Cerebellar cortex (tissue), 1 donor: ENCODE data around the gene PSD.
"Not testable (repeated sequence)": the region's sequence is repeated elsewhere in the genome, so short reads cannot be mapped to it uniquely, and the experiment has no call there.

Source experiments
- DNase-seq: peaks from one replicate; pipeline ENCODE4 v3.0.0-alpha.2; 2015; ENCODE audit warnings: low spot score

Gene PSD

GRCh38 chr10:102418622-102419268 lies at the start of gene PSD:
TSS of gene PSD (minus strand) at chr10:102418785. CDS start at chr10:102417038, 1,747 bp downstream.
- DNase-seq, result peak; percentile 44

GRCh38 chr10:102467971-102468438 lies 49.4 kb upstream of the PSD start:
- DNase-seq, result no peak

DNA sequence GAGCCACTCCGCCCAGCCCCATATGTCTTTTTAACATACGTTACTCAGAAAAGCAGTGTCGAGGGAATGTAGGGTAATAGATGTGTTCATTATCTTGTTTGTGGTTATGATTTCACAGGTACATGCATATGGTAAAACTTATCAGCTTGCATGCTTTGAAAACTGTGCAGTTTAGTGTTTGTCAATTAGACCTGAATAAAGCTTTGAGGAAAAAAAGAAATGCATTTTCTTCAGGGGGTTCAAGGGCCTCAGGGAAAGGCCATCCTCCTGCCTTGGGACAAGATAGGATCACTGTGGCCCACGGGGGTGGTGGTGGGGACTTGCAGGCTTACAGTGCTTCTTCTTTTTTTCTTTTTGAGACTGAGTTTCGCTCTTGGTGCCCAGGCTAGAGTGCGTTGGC lies 48.7 kb upstream of the PSD start:
- no peak for DNase-seq

- no peak for DNase-seq
These were observed 46.9 kb upstream of the PSD start for GRCh38 chr10:102465466-102465865.

DNA sequence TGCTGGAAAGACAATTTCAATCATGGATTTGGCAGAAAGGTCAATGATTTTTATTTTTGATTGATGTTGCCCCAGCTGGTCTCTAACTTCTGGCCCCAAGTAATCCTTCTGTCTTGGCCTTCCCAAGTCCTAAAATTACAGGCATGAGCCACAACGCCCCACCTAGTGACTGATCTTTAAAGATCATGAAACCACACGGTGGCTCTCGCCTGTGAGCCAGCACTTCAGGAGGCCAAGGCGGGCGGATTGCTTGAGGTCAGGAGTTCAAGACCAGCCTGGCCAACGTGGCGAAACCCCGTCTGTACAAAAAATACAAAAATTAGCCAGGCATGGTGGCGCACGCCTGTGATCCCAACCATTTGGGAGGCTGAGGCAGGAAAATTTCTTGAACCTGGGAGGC lies 45.4 kb upstream of the PSD start:
- no peak for DNase-seq

DNA sequence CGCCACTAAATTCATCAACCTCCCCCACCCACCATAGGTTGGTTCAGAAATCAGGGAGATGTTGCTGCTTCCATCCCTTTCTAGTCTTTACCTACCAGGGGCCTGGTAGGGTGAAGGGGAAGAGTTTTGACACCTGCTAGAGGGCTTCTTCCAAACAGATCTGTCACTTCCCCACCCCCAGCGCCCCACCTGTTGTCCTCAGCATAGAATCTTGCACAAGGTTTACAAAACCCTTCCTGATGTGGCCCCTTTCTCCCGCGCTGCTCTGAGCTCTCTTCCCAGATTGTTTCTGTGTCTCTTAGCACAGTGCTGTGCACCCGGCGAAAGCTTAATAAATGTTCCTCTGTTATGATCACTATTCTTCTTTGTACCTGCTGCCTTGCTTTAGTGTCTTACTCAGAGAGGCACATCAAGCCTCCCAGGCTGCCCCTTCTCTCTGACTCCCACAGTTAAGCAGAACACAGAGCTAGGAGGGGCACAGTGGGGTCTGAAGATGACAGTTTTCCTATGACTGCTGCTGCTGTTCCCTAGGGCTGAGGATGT lies 44.0 kb upstream of the PSD start:
- peak; percentile 22 for DNase-seq

GRCh38 chr10:102461187-102462054 lies 42.8 kb upstream of the PSD start:
- DNase-seq, result peak; percentile 93

DNA sequence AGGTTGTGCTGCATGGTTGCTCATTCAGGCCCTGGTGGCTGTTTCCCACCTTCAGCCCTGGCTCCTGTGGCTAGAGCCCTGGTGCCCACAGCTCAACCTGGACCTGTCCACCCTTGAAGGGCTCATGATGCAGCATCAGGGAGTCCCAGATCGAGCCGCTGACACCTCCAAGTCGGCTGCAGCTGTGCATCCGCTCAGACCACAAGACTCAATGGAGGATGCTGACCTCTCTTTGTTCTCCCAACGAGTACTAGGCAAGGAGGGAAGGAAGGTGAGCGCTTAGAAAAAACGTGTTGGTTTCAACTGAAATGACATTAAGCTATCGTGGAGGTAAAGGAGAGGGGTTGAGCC lies 42.2 kb upstream of the PSD start:
- DNase-seq, result no peak

DNA sequence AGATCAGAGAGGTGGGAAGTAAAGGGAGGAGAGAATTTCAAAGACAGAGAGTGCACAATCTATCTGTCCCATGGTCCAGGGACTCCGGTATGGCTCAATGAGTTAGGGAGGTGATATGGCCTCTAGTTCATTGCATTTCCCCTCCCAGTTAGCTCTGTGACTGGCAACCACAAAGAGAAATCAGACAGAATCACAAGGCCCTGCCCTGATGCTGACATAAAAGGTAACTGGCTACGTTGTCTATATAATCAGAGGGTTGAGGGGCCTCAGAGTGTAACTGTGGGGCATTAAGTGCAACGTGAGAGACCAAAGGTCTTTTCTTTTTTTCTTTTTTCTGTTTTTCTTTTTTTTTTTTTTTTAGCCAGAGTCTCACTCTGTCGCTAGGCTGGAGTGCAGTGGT lies 40.1 kb upstream of the PSD start:
- DNase-seq, result no peak

DNA sequence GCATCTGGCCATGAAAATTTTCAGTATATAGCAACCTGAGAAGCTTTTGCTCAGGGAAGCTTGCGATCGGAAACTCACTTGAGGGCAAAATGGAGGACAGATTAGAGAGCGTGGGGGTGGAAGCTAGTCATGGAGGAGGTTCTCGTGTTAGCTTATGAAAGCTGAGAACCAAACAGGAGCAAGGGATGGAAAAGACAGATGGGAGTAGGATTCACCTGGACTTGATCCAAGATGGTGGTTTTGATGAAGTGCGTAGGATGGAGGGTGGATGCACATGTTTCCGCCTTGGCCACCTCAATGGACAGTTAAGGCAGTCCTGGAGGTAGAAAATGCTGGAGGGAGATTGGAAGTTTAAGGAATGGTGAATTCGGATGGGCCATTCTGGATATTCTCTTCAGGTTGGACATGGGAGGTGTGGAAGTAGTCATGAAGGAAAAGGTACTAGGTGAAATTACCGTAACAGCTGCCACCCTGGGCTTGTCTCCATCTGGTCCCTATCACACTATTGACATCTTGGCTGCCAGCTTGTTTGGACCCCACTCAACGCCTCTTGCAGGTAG lies 39.1 kb upstream of the PSD start:
- DNase-seq, result peak; percentile 73

DNA sequence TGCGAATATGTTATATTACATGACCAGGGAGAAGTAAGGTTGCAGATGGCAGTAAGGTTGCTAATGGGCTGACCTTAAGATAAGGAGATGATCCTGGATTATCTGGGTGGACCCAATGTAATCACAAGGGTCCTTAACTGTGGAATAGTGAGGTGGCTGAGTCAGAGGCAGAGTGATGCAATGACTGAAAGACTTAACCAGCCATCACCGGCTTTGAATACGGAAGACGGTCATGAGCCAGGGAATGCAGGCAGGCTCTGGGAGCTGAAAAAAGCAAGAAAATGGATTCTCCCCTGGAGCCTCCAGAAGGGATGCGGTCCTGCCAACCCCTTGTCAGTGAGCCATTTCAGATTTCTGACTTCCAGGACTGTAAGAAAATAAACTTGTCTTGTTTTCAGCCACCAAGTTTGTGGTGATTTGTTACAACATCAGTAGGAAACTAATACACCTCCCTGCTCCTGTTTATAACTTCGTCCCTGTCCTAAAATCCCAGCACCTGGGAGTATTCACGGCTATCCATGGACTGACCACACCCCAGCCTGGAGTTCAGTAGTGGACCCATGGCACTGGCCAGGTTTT lies 37.4 kb upstream of the PSD start:
- no peak for DNase-seq

DNA sequence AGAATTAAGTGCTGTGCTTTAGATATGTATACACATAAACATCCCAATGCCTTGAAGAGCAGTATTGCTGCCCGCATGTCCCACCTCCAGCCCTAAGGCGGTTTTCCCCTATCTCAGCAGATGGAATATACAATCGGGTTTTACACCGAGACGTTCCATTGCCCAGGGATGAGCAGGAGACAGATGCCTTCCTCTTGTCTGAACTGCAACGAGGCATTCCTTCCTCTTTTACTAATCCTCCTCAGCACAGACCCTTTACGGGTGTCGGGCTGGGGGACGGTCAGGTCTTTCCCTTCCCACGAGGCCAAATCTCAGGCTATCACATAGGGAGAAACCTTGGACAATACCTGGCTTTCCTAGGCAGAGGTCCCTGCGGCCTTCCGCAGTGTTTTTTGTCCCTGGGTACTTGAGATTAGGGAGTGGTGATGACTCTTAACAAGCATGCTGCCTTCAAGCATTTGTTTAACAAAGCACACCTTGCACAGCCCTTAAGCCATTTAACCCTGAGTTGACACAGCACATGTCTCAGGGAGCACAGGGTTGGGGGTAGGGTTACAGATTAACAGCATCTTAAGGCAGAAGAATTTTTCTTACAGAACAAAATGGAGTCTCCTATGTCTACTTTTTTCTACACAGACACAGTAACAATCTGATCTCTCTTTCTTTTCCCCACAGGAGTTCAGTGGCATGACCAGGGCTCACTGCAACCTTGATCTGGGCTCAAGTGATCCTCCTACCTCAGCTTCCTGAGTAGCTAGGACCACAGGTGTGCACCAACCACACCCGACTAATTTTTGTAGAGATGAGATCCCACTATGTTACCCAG lies 36.3 kb upstream of the PSD start:
- DNase-seq, result not testable (repeated sequence)

DNA sequence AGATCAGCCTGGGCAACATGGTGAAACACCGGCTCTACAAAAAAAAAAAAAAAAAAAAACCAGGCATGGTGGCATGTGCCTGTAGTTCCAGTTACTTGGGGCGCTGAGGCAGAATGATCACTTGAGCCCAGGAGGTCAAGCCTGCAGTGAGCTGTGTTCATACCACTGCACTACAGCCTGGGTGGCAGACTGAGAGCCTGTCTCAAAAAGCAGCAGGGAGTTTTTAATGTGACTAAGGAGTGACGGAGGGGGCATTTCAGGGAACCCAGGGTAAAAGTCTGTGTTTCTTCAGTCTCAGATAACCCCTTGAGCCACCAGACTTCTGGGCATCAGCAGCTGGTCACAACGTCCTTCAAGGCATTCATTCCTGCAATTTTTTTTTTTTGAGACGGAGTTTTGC lies 34.9 kb upstream of the PSD start:
- DNase-seq, result no peak

- no peak for DNase-seq
These were observed 34.2 kb upstream of the PSD start for GRCh38 chr10:102452672-102453340.

DNA sequence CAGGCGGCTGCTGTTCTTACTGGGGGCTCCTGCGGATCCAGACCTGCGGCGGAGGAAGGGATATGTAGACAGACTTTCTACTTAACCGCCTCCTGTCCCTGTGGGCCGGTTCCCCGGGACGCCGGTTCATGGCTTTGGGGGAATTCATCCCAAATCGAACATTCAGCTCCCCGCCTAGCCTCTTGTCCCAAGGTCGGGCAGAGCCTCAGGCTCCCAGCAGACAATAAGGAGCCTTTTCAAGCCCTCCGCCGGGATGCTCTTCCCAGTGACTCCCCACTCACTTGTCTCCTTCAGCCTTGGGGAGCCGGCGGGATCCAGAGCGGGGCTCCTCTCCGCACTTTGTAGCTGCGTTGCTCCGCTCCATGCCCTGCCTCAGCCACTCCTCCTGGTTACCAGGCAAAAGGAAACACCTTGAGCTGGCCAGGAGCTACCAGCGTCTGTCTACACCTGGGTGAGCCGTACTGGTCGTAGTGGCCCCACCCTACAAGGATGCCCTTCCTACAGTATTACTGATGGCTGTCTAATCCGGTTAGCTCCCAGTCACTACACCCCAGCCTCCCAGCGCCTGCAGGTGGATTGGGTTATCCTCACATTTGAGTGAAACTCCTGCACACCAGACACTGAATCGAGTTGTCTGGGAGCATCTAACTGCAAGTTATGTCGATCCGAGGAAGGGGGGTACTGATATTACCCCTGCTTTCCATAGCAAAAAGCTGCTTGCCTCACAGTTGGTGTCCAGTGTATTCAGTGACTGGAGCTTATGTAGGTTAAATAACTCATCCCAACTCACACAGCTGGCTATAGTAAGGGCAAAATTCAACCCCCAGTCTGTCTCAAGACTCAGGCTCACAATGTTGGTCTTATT lies 32.8 kb upstream of the PSD start, which contains the start of gene C10orf95:
Gene C10orf95 (minus strand): TSS at position 439 of the 865 bp plus-strand sequence. CDS start 450 bp downstream, outside the sequence.
- peak; percentile 35 for DNase-seq

DNA sequence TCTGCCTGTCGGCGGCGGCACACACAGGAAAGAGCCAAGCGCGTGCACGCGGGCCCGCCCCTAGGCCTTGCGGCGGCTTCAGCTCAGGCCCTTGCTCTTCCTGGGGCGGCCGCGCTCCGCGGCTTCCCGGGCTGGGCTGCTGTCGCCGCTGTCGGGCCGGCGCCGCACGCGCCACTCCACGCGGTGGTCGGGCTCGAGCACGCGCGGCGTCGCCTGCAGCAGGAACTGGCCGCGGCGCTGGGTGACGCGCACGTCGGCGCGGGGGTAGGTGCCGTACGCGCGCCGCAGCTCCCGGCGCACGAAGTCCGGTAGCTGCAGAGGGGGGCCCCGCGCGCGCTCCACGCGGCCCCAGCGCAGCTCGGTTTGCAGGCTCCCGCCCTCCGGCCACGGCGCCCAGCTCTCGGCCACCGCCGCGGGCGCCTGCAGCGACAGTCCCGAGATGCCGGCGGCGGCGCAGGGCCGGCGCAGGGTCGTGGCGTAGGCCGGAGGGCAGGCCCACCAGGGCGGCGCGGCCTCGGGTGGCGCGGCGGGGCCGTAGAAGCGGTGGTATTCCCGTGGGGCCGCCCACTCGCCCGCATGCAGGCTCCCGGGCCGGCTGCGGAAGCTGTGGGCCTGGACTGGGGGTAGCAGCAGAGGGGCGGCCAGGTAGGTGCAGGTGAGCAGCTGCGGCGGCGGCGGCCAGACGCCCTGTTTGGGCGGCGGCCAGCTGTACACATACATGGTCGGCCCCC lies 32.0 kb upstream of the PSD start:
- DNase-seq, result peak; percentile 81

DNA sequence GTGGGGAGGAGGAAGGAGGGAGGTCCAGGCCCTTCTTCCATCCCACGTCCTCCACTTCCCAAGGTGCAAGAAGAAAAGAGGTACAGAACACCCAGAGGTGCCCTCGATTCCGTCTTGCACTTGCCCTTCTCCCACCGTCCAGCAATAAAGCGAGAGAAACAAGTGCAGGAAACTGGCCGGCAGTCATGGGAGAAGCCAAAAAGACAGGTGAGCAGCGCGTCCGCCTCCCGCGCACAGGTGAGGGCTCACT lies 31.5 kb upstream of the PSD start:
- DNase-seq, result no peak

DNA sequence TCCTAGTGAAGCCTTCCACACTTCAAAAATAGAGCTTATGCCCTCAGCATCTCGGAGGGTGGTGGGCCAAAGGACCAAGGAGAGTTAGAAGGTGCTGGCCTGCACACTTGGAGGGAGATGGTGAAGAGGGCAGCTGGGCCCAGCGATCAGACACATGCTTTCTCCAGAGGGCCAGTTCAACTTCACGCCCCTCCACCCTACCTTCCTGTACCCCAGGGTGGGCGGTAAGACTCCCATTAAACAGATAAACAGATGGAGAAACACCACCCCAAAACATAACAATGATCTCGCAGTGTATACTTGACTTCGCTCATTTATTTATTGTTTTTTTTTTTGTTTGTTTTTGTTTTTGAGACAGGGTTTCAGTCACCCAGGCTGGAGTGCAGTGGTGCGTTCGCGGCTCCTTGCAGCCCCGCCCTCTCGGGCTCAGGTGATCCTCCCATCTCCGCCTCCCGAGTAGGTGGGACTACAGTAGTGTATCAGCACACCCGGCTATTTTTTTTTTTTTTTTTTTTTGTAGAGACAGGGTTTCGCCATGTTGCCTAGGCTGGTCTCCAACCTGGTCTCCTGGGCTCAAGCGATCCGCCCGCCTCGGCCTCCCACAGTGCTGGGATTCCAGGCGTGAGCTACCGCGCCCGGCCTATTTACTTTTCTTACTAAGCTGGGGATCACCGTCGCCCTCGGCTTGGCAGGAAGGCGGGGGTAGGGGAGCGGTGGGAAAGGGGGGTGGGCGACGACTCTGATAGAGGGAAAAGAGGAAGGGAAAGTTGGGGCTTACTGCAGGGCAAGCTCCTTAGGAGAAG lies 30.9 kb upstream of the PSD start:
- DNase-seq, result peak; percentile 92

- DNase-seq, result no peak
These were observed 26.3 kb upstream of the PSD start for GRCh38 chr10:102444851-102445250.
